SK-N-SH (cell line): ENCODE data around the gene FAM227B. TPM values are rescaled to one million over a fixed set of nuclear protein-coding genes. Genes with fewer than 3 reads are reported as not detected.

Source experiments
- CTCF ChIA-PET: fragments of 300-600, 350-600 bp; formaldehyde crosslinking; extraction: SDS; loops from one replicate; lab custom pipeline; 2021; lab: Yijun Ruan, JAX
- POLR2A ChIA-PET: fragments of 350-600 bp; sonication (Branson Sonifier 250); formaldehyde crosslinking; extraction: SDS; loops from one replicate; lab custom pipeline; 2020; ENCODE audit warnings: antibody characterized with exemption, inconsistent platforms; lab: Yijun Ruan, JAX
- DNase-seq: peaks from one replicate; pipeline ENCODE4 v3.0.0; 2012
- H2AFZ ChIP-seq: fragments of 200-600 bp; sonication (generic); 2 replicates; pipeline ENCODE4 v1.8.1; 2016; ENCODE audit warnings: antibody characterized with exemption, mild to moderate bottlenecking, low read depth
- H3F3A ChIP-seq: fragments of 200-600 bp; sonication (generic); replicated peaks from 2 replicates; pipeline ENCODE3; 2016; ENCODE audit warnings: antibody characterized with exemption, mild to moderate bottlenecking; ENCODE audit not compliant: insufficient read depth
- H3K27ac ChIP-seq, 2 experiments: fragments of 200-500 bp in 1 of 2; fragments of 200-600 bp in 1 of 2; sonication (Bioruptor generic) in 1 of 2; sonication (generic), shearing (Covaris generic) in 1 of 2; 2 replicates each; pipeline versions ENCODE4 v1.5.1 to v1.6.1; 2014 to 2016; ENCODE audit warnings: low read depth in 2 of 2, inconsistent platforms in 1 of 2, low read length in 1 of 2, mild to moderate bottlenecking in 1 of 2, mixed read lengths in 1 of 2
- H3K27me3 ChIP-seq: fragments of 200-600 bp; sonication (generic), shearing (Covaris generic); 2 replicates; pipeline ENCODE4 v1.6.1; 2016; ENCODE audit warnings: mixed run types; ENCODE audit not compliant: insufficient read depth
- H3K36me3 ChIP-seq, 2 experiments: fragments of 200-500 bp in 1 of 2; fragments of 200-600 bp in 1 of 2; sonication (Bioruptor generic) in 1 of 2; sonication (generic) in 1 of 2; replicated peaks in 1 of 2; 2 replicates each; pipeline versions ENCODE3 to v1.5.1; 2014 to 2016; ENCODE audit warnings: low read length in 1 of 2, mild to moderate bottlenecking in 1 of 2; ENCODE audit not compliant: insufficient read depth in 2 of 2, control insufficient read depth in 1 of 2
- H3K4me1 ChIP-seq, 2 experiments: fragments of 200-500 bp in 1 of 2; fragments of 200-600 bp in 1 of 2; sonication (Bioruptor generic) in 1 of 2; sonication (generic), shearing (Covaris generic) in 1 of 2; 2 replicates each; pipeline versions ENCODE4 v1.5.1 to v1.6.1; 2014 to 2016; ENCODE audit warnings: low read depth in 1 of 2, low read length in 1 of 2, mixed run types in 1 of 2; ENCODE audit not compliant: insufficient read depth in 2 of 2, control insufficient read depth in 1 of 2
- H3K4me2 ChIP-seq: fragments of 200-600 bp; sonication (generic), shearing (Covaris generic); 2 replicates; pipeline ENCODE4 v1.6.1; 2017; ENCODE audit warnings: mixed run types
- H3K4me3 ChIP-seq, 2 experiments: fragments of 200-500 bp in 1 of 2; fragments of 200-600 bp in 1 of 2; sonication (Bioruptor generic) in 1 of 2; sonication (generic), shearing (Covaris generic) in 1 of 2; 2 replicates each; pipeline versions ENCODE4 v1.5.1 to v1.8.1; 2014 to 2016; ENCODE audit warnings: low read depth in 2 of 2, inconsistent platforms in 1 of 2, low read length in 1 of 2, mild to moderate bottlenecking in 1 of 2, mixed read lengths in 1 of 2, moderate library complexity in 1 of 2
- H3K79me2 ChIP-seq: fragments of 200-600 bp; sonication (generic); 2 replicates; pipeline ENCODE4 v1.8.1; 2017; ENCODE audit warnings: mild to moderate bottlenecking; ENCODE audit not compliant: insufficient read depth
- H3K9ac ChIP-seq: fragments of 200-600 bp; sonication (generic); 2 replicates; pipeline ENCODE4 v1.6.1; 2017; ENCODE audit warnings: mixed run types
- H3K9me2 ChIP-seq: fragments of 200-600 bp; sonication (generic); 2 replicates; pipeline ENCODE4 v1.6.1; 2017; ENCODE audit warnings: mixed run types
- H3K9me3 ChIP-seq: fragments of 200-600 bp; sonication (generic); 2 replicates; pipeline ENCODE4 v1.6.1; 2017; ENCODE audit warnings: mixed run types, mild to moderate bottlenecking, moderate library complexity
- H4K20me1 ChIP-seq: fragments of 200-600 bp; sonication (generic); 2 replicates; pipeline ENCODE4 v1.6.1; 2017; ENCODE audit warnings: mild to moderate bottlenecking, mixed run types; ENCODE audit not compliant: insufficient read depth
- NRF1 ChIP-seq: IDR thresholded peaks from 2 replicates; pipeline ENCODE4 v1.6.1; 2012; ENCODE audit warnings: low read depth, mild to moderate bottlenecking, low read length
- POLR2AphosphoS5 ChIP-seq: IDR thresholded peaks from 2 replicates; pipeline ENCODE4 v1.6.1; 2012; ENCODE audit warnings: low read depth, low read length
- TCF12 ChIP-seq: IDR thresholded peaks from 2 replicates; pipeline ENCODE4 v1.4.0; 2012
- TEAD4 ChIP-seq: IDR thresholded peaks from 2 replicates; pipeline ENCODE4 v1.4.0; 2012; ENCODE audit warnings: mild to moderate bottlenecking, borderline replicate concordance; ENCODE audit not compliant: insufficient read depth
- WGBS: methylation state at CpG from one replicate; pipeline ENCODE4 v1.1.6; 2017; ENCODE audit warnings: low lambda C conversion rate; 5-methylcytosine and 5-hydroxymethylcytosine counted together
- polyA plus RNA-seq, 3 experiments: library from polyadenylated mRNA; depleted of rRNA; stranded (reverse); fragments of >200 nt; gene quantifications; 2 replicates each; pipeline ENCODE4 v1.2.3, GENCODE V29; 2012
- TF ChIP-seq, protein P1 (sequence below): IDR thresholded peaks from 2 replicates; pipeline ENCODE4 v1.4.0; 2012; ENCODE audit warnings: low read depth, borderline replicate concordance
- TF ChIP-seq, protein P2 (sequence below): IDR thresholded peaks from 2 replicates; pipeline ENCODE4 v1.4.0; 2012; ENCODE audit warnings: low read depth, borderline replicate concordance

FAM227B gene
- polyA plus RNA-seq, 1 of the 3 experiments (the other 2 are of a cell fraction), result 4.4 TPM

DNA sequence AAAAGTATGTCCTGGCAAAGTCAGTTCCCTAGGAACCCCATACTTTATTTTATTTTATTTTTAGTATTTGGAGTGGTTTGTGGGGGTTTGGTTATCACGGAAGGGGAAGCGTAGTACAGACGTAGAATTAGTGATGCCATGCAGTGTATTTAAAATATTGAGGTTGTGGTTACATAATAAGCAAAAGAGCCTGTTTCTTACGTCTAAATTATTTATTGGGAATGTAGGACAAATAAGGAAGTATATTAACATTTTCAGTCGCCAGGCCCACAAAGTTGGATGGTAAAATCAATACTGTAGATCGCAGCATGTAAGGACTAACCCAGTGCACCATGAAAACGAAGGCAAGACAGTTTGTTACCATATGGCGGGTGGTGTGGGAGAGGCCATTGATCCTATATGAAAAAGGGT, 788 bp upstream of the FAM227B start:
- H3F3A ChIP-seq, result peaks cover 16% of the 10 kb centered on the region
- H3K9ac ChIP-seq, result peak overlapping the region; percentile 85
- H3K9me3 ChIP-seq, result peaks cover 17% of the 10 kb centered on the region
- POLR2A ChIA-PET, result interaction anchor here (0.9 to 1.5 kb wide), 4 partner anchors 9 to 382 kb away, joined by 3 to 10 read pairs (median 4); no protein-coding TSS in a partner anchor
- TF ChIP-seq POLR2AphosphoS5, result no peak
- no peak for TF ChIP-seq TCF12
- TF ChIP-seq, protein P1, sequence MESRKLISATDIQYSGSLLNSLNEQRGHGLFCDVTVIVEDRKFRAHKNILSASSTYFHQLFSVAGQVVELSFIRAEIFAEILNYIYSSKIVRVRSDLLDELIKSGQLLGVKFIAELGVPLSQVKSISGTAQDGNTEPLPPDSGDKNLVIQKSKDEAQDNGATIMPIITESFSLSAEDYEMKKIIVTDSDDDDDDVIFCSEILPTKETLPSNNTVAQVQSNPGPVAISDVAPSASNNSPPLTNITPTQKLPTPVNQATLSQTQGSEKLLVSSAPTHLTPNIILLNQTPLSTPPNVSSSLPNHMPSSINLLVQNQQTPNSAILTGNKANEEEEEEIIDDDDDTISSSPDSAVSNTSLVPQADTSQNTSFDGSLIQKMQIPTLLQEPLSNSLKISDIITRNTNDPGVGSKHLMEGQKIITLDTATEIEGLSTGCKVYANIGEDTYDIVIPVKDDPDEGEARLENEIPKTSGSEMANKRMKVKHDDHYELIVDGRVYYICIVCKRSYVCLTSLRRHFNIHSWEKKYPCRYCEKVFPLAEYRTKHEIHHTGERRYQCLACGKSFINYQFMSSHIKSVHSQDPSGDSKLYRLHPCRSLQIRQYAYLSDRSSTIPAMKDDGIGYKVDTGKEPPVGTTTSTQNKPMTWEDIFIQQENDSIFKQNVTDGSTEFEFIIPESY, result no peak
- TF ChIP-seq, protein P2, sequence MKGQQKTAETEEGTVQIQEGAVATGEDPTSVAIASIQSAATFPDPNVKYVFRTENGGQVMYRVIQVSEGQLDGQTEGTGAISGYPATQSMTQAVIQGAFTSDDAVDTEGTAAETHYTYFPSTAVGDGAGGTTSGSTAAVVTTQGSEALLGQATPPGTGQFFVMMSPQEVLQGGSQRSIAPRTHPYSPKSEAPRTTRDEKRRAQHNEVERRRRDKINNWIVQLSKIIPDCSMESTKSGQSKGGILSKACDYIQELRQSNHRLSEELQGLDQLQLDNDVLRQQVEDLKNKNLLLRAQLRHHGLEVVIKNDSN, result no peak
- TF ChIP-seq NRF1, result no peak
- CTCF ChIA-PET, result interaction anchor here (1.3 to 1.7 kb wide), 2 partner anchors 267 to 382 kb away, joined by 3 to 4 read pairs; no protein-coding TSS in a partner anchor
- DNase-seq, result peak; percentile 9
- WGBS, result 9% methylated on average over 8 of the region's 8 CpGs
- H2AFZ ChIP-seq, result peak overlapping the region; percentile 94
- no peaks in the 10 kb centered on the region for H4K20me1 ChIP-seq
- H3K27me3 ChIP-seq, result no peaks in the 10 kb centered on the region
- peak overlapping the region; percentile 78 to 92 for H3K4me3 ChIP-seq
- H3K4me1 ChIP-seq, result peaks cover 0 to 6% of the 10 kb centered on the region in 2 experiments; a peak in 2 of 4 replicates
- peak overlapping the region; percentile 75 to 98 for H3K27ac ChIP-seq
- H3K4me2 ChIP-seq, result peak overlapping the region; percentile 70
- H3K9me2 ChIP-seq, result no peaks in the 10 kb centered on the region
- H3K36me3 ChIP-seq, result peaks cover 19 to 27% of the 10 kb centered on the region in 2 experiments
- H3K79me2 ChIP-seq, result peaks cover 59% of the 10 kb centered on the region

DNA sequence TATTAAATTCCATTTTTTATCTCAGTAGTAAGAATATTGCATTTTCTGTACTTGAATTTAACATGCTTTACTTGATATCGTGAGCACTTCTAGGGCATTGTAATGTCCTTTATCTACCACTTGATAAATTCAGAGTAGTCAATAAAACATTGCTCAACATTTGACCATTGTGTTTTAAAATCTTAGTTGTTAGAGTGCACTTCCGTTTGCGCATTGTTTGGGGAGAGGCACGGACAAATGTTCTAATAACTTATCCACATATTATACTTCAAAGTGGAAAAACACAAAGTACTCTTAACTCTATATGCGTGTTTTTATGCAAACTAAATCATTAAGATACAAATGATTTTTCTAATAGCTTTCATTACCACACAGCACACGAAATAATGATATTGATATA, 419 bp downstream of the FAM227B start:
- Histone ChIP-seq H4K20me1 (no peaks in the 10 kb centered on the region), H3K27ac (peak overlapping the region; percentile 83 to 96), H2AFZ (peak overlapping the region; percentile 87), H3K79me2 (peaks cover 53% of the 10 kb centered on the region), H3K4me1 (peaks cover 0 to 6% of the 10 kb centered on the region in 2 experiments; a peak in 2 of 4 replicates), H3K4me2 (peak overlapping the region; percentile 41), H3K27me3 (no peaks in the 10 kb centered on the region), H3K4me3 (peak overlapping the region; percentile 65 to 92), H3F3A (peaks cover 4% of the 10 kb centered on the region), H3K36me3 (peaks cover 7 to 19% of the 10 kb centered on the region in 2 experiments), H3K9me2 (no peaks in the 10 kb centered on the region), H3K9ac (peak overlapping the region; percentile 73), H3K9me3 (peaks cover 8% of the 10 kb centered on the region)
- 3% methylated on average over 6 of the region's 6 CpGs for WGBS
- 0 out of 2 replicates have a peak, but pooled peaks have one; percentile 2 for TF ChIP-seq TEAD4
- TF ChIP-seq, protein P2, result no peak
- no peak for DNase-seq
- POLR2A ChIA-PET, result interaction anchor here (0.9 to 1.5 kb wide), 3 partner anchors 10 to 383 kb away, joined by 3 to 10 read pairs (median 4); no protein-coding TSS in a partner anchor
- CTCF ChIA-PET, result interaction anchor here (0.7 to 1.3 kb wide), 3 partner anchors 98 to 269 kb away, joined by 3 read pairs; no protein-coding TSS in a partner anchor
